ENCODE measurements around the gene UBE2Q2.

Gene UBE2Q2

DNA sequence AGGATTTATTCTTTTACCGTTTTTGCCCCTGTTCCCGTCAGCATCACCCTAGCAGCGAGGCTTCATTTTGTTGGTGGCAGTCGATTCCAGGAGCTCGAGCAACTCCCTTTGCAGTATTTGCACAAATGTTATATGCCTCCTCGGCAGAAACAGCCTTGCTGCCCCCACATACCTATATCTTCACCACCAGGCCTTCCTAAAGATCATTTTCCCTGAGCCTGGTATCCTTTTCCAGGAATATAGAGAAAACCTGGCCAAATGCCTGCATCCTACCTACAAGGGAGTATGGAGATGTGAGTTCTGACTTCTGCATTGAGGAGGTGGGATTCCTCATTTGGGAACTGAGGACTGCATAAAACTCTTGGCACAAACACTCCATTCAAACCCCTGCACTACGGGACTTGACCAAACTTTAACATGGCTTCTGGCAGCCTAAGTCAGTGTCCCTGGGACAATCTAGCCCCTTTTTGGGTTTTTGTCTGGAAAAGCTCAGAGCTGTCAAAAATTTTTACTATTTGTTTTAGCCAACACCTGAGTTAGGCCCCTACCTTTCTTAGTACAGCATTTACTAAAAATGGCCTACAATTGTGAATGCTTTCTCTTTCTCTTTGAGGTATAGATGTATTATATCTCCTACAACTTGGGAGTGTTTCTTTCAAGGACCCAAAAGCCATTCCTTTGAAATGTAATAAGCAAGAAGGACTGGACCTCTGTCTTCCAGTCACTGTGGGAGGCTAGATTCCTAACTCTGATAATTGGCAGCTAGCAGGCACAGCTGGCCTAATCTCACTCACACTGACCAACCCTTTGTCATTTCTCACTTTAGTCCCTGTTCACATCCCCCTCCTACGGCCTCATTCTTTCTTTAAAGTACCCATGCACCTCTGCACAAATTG is 12.1 kb upstream of the UBE2Q2 start:
- TF ChIP-seq, protein P1, sequence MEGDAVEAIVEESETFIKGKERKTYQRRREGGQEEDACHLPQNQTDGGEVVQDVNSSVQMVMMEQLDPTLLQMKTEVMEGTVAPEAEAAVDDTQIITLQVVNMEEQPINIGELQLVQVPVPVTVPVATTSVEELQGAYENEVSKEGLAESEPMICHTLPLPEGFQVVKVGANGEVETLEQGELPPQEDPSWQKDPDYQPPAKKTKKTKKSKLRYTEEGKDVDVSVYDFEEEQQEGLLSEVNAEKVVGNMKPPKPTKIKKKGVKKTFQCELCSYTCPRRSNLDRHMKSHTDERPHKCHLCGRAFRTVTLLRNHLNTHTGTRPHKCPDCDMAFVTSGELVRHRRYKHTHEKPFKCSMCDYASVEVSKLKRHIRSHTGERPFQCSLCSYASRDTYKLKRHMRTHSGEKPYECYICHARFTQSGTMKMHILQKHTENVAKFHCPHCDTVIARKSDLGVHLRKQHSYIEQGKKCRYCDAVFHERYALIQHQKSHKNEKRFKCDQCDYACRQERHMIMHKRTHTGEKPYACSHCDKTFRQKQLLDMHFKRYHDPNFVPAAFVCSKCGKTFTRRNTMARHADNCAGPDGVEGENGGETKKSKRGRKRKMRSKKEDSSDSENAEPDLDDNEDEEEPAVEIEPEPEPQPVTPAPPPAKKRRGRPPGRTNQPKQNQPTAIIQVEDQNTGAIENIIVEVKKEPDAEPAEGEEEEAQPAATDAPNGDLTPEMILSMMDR (IDR thresholded peaks at IDR 0.05; ENCODE audit: extremely low read depth, missing control alignments): no peak
- DNase-seq (ENCODE audit: low spot score): no peak

DNA sequence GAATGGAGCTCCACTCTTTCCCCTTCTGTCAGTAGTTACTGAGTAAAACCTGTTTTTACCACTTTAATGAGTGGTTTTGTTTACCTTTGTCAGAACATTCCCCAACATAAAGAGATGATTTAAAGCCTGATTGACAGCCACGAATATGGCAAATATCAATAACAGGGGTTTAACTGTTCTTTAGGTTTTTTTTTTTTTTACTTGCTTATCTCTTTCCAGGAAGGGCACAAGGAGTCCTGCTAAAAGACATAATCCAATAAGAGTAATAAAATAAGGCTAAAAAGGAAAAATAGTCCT is 11.5 kb upstream of the UBE2Q2 start:
- DNase-seq (ENCODE audit: low spot score): no peak
- TF ChIP-seq, protein P1 (IDR thresholded peaks at IDR 0.05; ENCODE audit: extremely low read depth, missing control alignments): no peak

GRCh38 chr15:75832114-75832513 is 11.1 kb upstream of the UBE2Q2 start:
- no peak for DNase-seq (ENCODE audit: low spot score)

GRCh38 chr15:75834021-75834420 is 9.2 kb upstream of the UBE2Q2 start:
- TF ChIP-seq, protein P1 (IDR thresholded peaks at IDR 0.05; ENCODE audit: extremely low read depth, missing control alignments): no peak
- no peak for DNase-seq (ENCODE audit: low spot score)

More at GRCh38 chr15:75832114-75832513, 11.1 kb upstream of the UBE2Q2 start:
- TF ChIP-seq, protein P1 (IDR thresholded peaks at IDR 0.05; ENCODE audit: extremely low read depth, missing control alignments): no peak

- DNase-seq (ENCODE audit: low spot score): no peak
- TF ChIP-seq, protein P1 (IDR thresholded peaks at IDR 0.05; ENCODE audit: extremely low read depth, missing control alignments): no peak
Measured at GRCh38 chr15:75835990-75836958, 7.0 kb upstream of the UBE2Q2 start.

GRCh38 chr15:75836959-75837334 is 6.3 kb upstream of the UBE2Q2 start:
- DNase-seq (ENCODE audit: low spot score): peak; percentile 46
- TF ChIP-seq, protein P1 (IDR thresholded peaks at IDR 0.05; ENCODE audit: extremely low read depth, missing control alignments): no peak

GRCh38 chr15:75840659-75841058 is 2.6 kb upstream of the UBE2Q2 start:
- TF ChIP-seq, protein P1 (IDR thresholded peaks at IDR 0.05; ENCODE audit: extremely low read depth, missing control alignments): no peak

More at GRCh38 chr15:75840659-75841058, 2.6 kb upstream of the UBE2Q2 start:
- DNase-seq (ENCODE audit: low spot score): no peak

Measured in GM20000 (cell line).